Myometrial cell (primary cell): ENCODE data around the gene TFEB. TPM values are rescaled to one million over a fixed set of nuclear protein-coding genes. Genes with fewer than 3 reads are reported as not detected.

Experiments
- total RNA-seq: library from RNA; depleted of rRNA; stranded (reverse); fragments of >200 nt; gene quantifications from 2 replicates; pipeline ENCODE4 v1.2.3, GENCODE V29; 2015

TFEB gene
- total RNA-seq, result 8.9 and 26.8 TPM in 2 replicates

DNA sequence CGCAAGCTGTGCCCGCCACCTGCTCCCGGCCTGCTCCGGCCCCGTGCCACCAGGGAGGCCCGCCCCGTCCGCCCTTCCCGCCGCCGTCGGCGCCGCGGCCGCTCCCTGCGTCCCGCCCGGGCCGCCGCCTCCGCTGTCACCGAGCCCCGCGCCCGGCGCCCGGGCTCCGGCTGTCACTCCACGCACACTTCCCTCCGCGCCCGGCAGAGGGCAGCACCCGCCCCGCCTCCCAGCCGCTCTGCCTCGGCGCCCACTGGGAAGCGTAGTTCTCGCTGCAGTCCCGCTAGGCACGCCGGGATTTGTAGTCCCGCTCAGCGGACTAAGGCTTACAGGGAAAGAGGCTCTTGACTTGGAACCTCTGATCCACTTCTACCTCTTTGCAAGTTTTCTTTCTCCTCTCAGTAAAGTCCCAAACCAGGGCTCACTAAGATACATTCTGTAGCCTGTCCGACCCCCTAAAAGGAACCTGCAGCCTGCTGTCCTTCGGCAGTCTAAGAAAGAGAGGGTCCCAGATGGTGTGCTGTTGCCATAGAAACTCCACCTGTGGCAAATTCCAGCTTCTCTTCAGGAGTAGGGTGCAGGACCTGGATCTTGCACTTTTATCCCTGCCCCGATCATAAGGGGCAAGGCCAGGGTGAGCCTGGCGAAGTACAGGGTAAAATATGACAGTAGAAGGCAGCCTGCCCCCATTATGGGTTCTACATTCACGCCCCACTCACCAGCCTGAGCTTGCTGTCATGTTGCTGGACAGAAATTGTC is at the start of gene TFEB:
Gene TFEB (minus strand): TSS at position 182 of the 759 bp plus-strand sequence. CDS start 44,395 bp downstream, outside the sequence.

GRCh38 chr6:41780551-41781365 is 45.4 kb upstream of the TFEB start, which contains the start of gene PRICKLE4:
Gene PRICKLE4, plus strand, starts transcription at chr6:41780782. Its CDS starts 2,692 bp downstream, at chr6:41783474.

GRCh38 chr6:41779788-41780550 is 44.6 kb upstream of the TFEB start, which contains the start of gene FRS3:
Gene FRS3, minus strand, starts transcription at chr6:41779900. Its CDS starts 2,913 bp downstream, at chr6:41776987.

GRCh38 chr6:41747256-41748101 is 12.1 kb upstream of the TFEB start, which contains the start of gene PGC:
Gene PGC, minus strand, starts transcription at chr6:41747397. Its CDS starts 63 bp downstream, at chr6:41747334.

DNA sequence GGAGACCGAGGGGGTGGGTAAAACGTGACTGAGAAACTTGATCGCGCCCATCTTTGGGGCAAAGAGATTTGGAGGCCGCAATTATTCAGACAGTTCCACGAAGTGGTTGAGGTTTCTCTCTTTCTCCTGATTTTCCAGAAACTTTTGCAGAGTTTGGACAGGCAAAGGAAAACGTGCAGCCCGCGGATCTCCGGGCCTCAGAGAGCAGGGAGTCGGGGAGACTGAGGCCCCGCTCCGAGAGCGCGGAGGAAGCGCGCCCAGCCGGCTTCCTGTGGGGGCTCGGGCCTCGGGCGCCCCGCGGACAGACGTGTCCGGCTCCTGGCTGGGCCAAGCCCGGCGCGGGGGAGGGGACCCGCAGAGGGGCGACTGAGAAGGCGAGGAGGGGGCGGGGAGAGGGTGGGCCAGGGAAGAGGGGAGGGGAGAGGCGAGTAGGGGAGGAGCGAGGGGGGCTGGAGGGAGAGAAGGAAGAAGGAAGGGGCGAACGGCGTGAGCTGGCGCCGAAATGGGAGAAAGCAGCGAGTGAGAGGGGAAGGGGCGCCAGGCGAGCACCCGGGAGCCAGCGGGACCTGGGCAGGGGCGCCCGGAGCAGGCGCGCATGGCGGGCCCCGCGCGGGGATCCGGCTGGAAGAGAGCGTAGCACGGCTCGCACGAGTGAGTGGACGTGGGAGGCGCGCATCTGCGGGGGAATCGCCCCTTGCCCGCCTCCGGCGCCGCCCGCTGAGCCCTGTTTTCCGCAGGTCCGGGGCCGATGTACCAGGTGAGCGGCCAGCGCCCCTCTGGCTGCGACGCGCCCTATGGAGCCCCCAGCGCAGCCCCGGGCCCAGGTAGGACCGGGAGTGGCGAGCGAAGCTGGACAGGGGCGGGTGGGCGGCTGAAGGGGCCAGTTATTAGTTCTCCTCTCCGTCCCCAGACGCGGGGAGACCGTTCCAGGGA is 97.1 kb downstream of the TFEB start, which contains the start of gene MDFI:
Gene MDFI (plus strand): TSS at position 467 of the 933 bp plus-strand sequence. CDS start 282 bp downstream, at position 749.

Other genes with a start within 250 kb of the TFEB start
- 5.1 and 5.8 TPM in 2 replicates for gene FOXP4, start 189.2 kb downstream of the TFEB start, total RNA-seq
- 0.86 TPM in 1 of 2 replicates, not detected in the other for gene MDFI, start 97.1 kb downstream of the TFEB start, total RNA-seq
- not detected in 2 replicates for gene PGC, start 11.8 kb upstream of the TFEB start, total RNA-seq
- 2.0 and 3.9 TPM in 2 replicates for gene FRS3, start 44.3 kb upstream of the TFEB start, total RNA-seq
- not detected in 2 replicates for gene PRICKLE4, start 45.2 kb upstream of the TFEB start, total RNA-seq
- 280 and 362 TPM in 2 replicates for gene TOMM6, start 52.1 kb upstream of the TFEB start, total RNA-seq
- gene USP49, start 159.8 kb upstream of the TFEB start, total RNA-seq, result 0.35 and 1.7 TPM in 2 replicates
- gene MED20, start 185.5 kb upstream of the TFEB start, total RNA-seq, result 20.4 and 37.8 TPM in 2 replicates
- gene BYSL, start 185.9 kb upstream of the TFEB start, total RNA-seq, result 6.2 and 6.3 TPM in 2 replicates
- gene CCND3, start 206.2 kb upstream of the TFEB start, total RNA-seq, result 118 and 119 TPM in 2 replicates